ENCODE measurements around the gene SLC38A2.

DNA sequence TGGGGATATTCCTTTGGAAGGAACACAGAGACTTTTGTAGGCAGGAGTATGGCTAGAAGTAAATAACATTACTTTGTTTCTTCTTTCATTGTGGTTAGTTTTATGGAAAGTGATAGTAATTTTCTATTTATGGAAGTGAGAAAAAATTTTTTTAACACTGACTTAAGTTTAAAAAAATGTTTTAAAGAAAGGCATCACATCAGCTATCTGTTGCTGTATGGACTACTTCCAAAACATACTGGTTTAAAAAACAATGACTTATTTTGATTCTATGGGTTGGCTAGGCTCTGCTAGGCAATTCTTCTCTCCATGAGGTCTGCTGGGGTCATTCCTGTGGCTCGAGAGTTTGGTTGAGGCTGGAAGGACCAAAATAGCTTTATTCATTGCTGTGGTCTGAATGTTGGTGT is 31.7 kb upstream of the SLC38A2 start:
- TF ChIP-seq POLR2A (IDR thresholded peaks at IDR 0.05) (no peak), CTCF (IDR thresholded peaks at IDR 0.05) (no peak)

Data from lower leg skin (tissue), 3 donors.